ENCODE results near the gene ALG12.

The ALG12 gene

DNA sequence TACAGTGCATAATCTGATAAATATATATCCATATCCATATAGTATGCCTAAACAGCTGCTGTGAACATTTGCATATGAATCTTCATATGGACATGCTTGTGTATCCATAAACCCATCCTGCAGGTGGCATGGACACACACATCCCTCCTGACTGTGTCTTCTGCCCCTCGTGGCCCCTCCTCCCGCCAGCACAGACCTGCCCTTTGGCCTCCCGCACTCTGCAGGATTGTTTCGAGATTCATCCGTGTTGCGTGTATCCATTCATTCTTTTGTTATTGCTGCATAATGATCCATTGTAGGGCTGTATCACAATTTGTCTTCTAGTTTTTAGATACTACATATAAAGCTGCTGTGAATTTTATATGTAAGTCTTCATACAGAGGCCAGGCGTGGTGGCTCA, 40.6 kb downstream of the ALG12 start:
- no peaks in the 10 kb centered on the region for H3K4me1 ChIP-seq (ENCODE audit: control insufficient read depth in 1 of 2, insufficient read depth in 2 of 2, low read length in 2 of 2)
- H3K36me3 ChIP-seq (ENCODE audit: control insufficient read depth in 1 of 2, insufficient read depth in 2 of 2, low read length in 2 of 2) = peaks cover 0 to 3% of the 10 kb centered on the region in 2 donors
- H3K9me3 ChIP-seq (ENCODE audit: control insufficient read depth in 1 of 2, low read length in 2 of 2) = no peaks in the 10 kb centered on the region
- H3K4me3 ChIP-seq (ENCODE audit: low read depth in 1 of 2, low read length in 2 of 2) = no peak overlapping the region
- H3K27ac ChIP-seq (ENCODE audit: low read length) = no peak overlapping the region
- no peaks in the 10 kb centered on the region for H3K27me3 ChIP-seq (ENCODE audit: low read depth, low read length)

- Histone ChIP-seq H3K36me3 (ENCODE audit: control insufficient read depth in 1 of 2, insufficient read depth in 2 of 2, low read length in 2 of 2) (peaks cover 3% of the 10 kb centered on the region in 2 donors), H3K9me3 (ENCODE audit: control insufficient read depth in 1 of 2, low read length in 2 of 2) (peaks cover 0 to 9% of the 10 kb centered on the region in 2 donors), H3K27me3 (ENCODE audit: low read depth, low read length) (no peaks in the 10 kb centered on the region), H3K27ac (ENCODE audit: low read length) (no peak overlapping the region), H3K4me3 (ENCODE audit: low read depth in 1 of 2, low read length in 2 of 2) (no peak overlapping the region), H3K4me1 (ENCODE audit: control insufficient read depth in 1 of 2, insufficient read depth in 2 of 2, low read length in 2 of 2) (no peaks in the 10 kb centered on the region)
These were observed 44.9 kb downstream of the ALG12 start for GRCh38 chr22:49873228-49873940.

DNA sequence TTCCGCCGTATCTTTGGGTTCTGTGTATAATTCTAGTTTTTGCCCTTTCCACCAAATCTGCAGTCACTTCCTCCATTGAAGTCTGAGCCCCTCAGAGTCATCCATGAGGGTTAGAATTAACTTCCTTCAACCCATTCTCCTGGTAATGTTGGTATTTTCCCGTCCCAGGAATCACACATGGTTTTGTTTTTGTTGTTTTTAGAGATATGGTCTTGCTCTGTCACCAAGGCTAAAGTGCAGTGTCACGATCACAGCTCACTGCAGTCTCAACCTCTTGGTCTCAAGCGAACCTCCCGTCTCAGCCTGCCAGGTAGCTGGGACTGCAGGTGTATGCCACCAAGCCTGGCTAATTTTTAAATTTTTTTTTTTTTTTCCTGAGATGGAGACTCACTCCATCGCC, 45.9 kb downstream of the ALG12 start:
- Histone ChIP-seq H3K36me3 (ENCODE audit: control insufficient read depth in 1 of 2, insufficient read depth in 2 of 2, low read length in 2 of 2) (peaks cover 3 to 6% of the 10 kb centered on the region in 2 donors), H3K27me3 (ENCODE audit: low read depth, low read length) (no peaks in the 10 kb centered on the region), H3K4me3 (ENCODE audit: low read depth in 1 of 2, low read length in 2 of 2) (no peak overlapping the region), H3K9me3 (ENCODE audit: control insufficient read depth in 1 of 2, low read length in 2 of 2) (peaks cover 0 to 9% of the 10 kb centered on the region in 2 donors), H3K27ac (ENCODE audit: low read length) (no peak overlapping the region), H3K4me1 (ENCODE audit: control insufficient read depth in 1 of 2, insufficient read depth in 2 of 2, low read length in 2 of 2) (no peaks in the 10 kb centered on the region)

GRCh38 chr22:49871482-49871881, 46.8 kb downstream of the ALG12 start:
- Histone ChIP-seq H3K36me3 (ENCODE audit: control insufficient read depth in 1 of 2, insufficient read depth in 2 of 2, low read length in 2 of 2) (peaks cover 3 to 6% of the 10 kb centered on the region in 2 donors), H3K27me3 (ENCODE audit: low read depth, low read length) (no peaks in the 10 kb centered on the region), H3K4me1 (ENCODE audit: control insufficient read depth in 1 of 2, insufficient read depth in 2 of 2, low read length in 2 of 2) (no peaks in the 10 kb centered on the region), H3K4me3 (ENCODE audit: low read depth in 1 of 2, low read length in 2 of 2) (no peak overlapping the region), H3K9me3 (ENCODE audit: control insufficient read depth in 1 of 2, low read length in 2 of 2) (peaks cover 3 to 16% of the 10 kb centered on the region in 2 donors), H3K27ac (ENCODE audit: low read length) (no peak overlapping the region)

GRCh38 chr22:49869845-49870712, 48.2 kb downstream of the ALG12 start:
- H3K4me1 ChIP-seq (ENCODE audit: control insufficient read depth in 1 of 2, insufficient read depth in 2 of 2, low read length in 2 of 2) = no peaks in the 10 kb centered on the region
- H3K9me3 ChIP-seq (ENCODE audit: control insufficient read depth in 1 of 2, low read length in 2 of 2) = peaks cover 7 to 28% of the 10 kb centered on the region in 2 donors
- no peak overlapping the region for H3K27ac ChIP-seq (ENCODE audit: low read length)
- no peaks in the 10 kb centered on the region for H3K27me3 ChIP-seq (ENCODE audit: low read depth, low read length)
- peaks cover 3% of the 10 kb centered on the region in 2 donors for H3K36me3 ChIP-seq (ENCODE audit: control insufficient read depth in 1 of 2, insufficient read depth in 2 of 2, low read length in 2 of 2)
- no peak overlapping the region for H3K4me3 ChIP-seq (ENCODE audit: low read depth in 1 of 2, low read length in 2 of 2)

DNA sequence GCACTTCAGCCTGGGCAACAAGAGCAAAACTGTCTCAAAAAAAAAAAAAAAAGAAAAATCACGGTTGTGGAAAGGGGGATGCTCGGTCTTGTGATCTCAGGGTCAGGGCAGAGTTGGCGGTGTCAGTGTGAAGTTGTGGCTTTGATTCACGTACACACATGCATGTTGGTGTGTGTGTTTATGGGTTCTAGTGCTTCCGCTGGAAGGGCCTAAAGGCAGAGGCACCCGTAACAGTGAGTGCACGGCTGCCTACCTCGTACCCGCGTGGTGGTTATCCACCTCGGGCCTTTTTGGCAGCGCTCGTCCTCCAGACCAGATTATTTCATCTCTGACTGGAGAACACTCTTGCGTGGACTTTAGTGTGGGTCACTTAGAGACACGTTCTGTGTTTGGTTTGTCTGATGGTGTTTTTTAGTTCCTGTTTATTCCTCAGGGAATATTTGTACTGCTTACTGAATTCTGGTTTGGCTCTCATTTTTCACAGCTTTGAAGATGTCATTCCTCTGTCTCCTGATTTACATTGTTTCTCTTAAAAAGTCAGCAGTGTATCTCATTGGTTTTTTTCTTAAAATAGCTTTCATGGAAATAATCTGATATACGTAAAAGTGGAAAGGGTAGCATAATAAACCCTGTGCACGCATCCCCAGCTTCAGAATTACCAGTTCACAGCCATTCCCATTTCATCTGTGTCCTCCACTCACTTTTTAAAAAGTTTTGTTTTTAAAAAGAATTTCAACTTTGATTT, 49.0 kb downstream of the ALG12 start:
- H3K36me3 ChIP-seq (ENCODE audit: control insufficient read depth in 1 of 2, insufficient read depth in 2 of 2, low read length in 2 of 2) = peaks cover 3% of the 10 kb centered on the region in 2 donors

DNA sequence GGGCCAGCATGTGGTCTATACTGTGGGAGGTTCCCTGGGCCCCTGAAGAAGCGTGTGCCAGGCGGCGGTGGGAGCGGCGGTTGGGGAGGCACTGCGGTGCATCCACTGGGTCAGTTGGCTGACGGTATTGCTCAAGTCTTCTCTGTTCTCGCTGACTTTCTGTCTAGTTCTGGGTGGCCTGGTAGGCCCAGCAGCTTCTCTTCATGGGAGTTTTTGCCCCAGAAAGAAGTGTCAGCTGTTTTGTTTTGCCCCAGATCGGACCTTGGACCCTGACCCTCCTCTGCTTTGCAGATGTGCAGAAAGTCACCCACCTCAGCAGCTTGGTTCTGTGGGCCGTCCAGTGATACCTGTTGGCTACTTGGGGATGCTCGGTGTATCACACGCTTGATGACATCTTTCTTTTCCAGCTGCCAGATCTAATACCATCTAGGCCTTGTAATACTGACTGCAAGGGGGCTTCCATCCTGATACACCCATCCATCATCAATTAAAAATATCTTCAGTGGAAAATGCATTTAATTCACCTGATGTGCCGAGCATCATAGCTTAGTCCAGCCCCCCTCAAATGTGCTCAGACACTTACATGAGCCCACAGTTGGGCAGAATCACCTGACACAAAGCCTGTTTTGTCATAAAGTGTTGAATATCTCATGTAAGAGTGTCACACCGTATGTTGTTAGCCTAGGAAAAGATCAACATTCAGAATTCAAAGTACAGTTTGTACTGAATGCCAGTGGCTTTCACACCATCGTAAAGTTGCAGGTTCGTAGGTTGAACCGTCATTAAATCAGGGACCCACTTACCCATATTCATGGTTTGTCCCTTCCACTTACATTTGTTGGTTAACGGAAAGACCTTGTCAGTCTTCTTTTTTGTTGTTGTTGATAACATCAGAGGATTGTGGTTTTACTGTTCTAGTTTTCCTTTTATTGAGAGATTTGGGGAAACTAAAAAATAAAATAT, 50.7 kb downstream of the ALG12 start:
- Histone ChIP-seq H3K27me3 (ENCODE audit: low read depth, low read length) (no peaks in the 10 kb centered on the region), H3K4me3 (ENCODE audit: low read depth in 1 of 2, low read length in 2 of 2) (no peak overlapping the region), H3K9me3 (ENCODE audit: control insufficient read depth in 1 of 2, low read length in 2 of 2) (peaks cover 7 to 31% of the 10 kb centered on the region in 2 donors), H3K27ac (ENCODE audit: low read length) (no peak overlapping the region), H3K36me3 (ENCODE audit: control insufficient read depth in 1 of 2, insufficient read depth in 2 of 2, low read length in 2 of 2) (peaks cover 3% of the 10 kb centered on the region in 2 donors), H3K4me1 (ENCODE audit: control insufficient read depth in 1 of 2, insufficient read depth in 2 of 2, low read length in 2 of 2) (no peaks in the 10 kb centered on the region)

More for the DNA sequence above, 49.0 kb downstream of the ALG12 start:
- Histone ChIP-seq H3K4me3 (ENCODE audit: low read depth in 1 of 2, low read length in 2 of 2) (no peak overlapping the region), H3K27me3 (ENCODE audit: low read depth, low read length) (no peaks in the 10 kb centered on the region), H3K4me1 (ENCODE audit: control insufficient read depth in 1 of 2, insufficient read depth in 2 of 2, low read length in 2 of 2) (no peaks in the 10 kb centered on the region), H3K27ac (ENCODE audit: low read length) (no peak overlapping the region), H3K9me3 (ENCODE audit: control insufficient read depth in 1 of 2, low read length in 2 of 2) (peaks cover 7 to 31% of the 10 kb centered on the region in 2 donors)

DNA sequence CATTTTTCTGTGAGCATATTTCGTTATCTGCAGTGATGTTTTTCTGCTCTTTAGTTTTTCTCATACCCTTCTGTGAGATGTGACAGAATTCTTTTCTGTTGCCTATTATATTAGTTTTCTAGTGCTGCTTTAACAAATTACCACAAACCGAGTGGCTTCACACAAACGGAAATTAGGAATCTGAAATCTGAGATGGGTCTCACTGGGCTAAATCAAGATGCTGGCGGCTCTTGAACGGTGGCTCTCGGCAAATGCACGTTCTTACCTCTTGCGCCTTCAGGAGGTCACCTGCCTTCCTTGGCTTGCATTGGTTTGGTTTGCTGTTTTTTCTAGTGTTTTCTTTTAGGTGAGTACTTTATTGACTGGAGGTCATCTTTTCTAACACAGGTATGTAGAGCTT, 51.6 kb downstream of the ALG12 start:
- H3K4me3 ChIP-seq (ENCODE audit: low read depth in 1 of 2, low read length in 2 of 2) = no peak overlapping the region
- peaks cover 7 to 31% of the 10 kb centered on the region in 2 donors for H3K9me3 ChIP-seq (ENCODE audit: control insufficient read depth in 1 of 2, low read length in 2 of 2)
- no peaks in the 10 kb centered on the region for H3K4me1 ChIP-seq (ENCODE audit: control insufficient read depth in 1 of 2, insufficient read depth in 2 of 2, low read length in 2 of 2)
- H3K27ac ChIP-seq (ENCODE audit: low read length) = no peak overlapping the region
- peaks cover 3% of the 10 kb centered on the region in 2 donors for H3K36me3 ChIP-seq (ENCODE audit: control insufficient read depth in 1 of 2, insufficient read depth in 2 of 2, low read length in 2 of 2)
- no peaks in the 10 kb centered on the region for H3K27me3 ChIP-seq (ENCODE audit: low read depth, low read length)

DNA sequence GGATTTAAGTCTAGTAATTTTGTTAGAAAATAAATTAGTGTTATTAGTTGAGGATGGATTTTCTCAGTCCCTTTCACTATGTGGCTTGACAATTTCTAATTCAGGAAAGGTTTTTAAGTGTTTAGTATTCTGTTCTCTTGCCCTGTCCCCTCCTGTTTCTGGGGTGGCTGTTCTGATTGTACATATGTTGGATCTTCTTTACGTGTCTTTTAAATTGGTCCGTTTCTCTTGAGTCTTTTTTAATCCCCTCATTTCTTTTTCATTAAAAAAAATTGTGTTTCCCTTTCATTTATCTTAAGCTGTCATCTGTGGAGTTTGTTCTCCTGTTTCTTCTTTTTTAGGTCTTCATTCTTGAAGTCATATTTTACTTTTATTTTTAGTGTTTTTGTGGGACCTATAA, 52.1 kb downstream of the ALG12 start:
- Histone ChIP-seq H3K9me3 (ENCODE audit: control insufficient read depth in 1 of 2, low read length in 2 of 2) (peaks cover 7 to 31% of the 10 kb centered on the region in 2 donors), H3K36me3 (ENCODE audit: control insufficient read depth in 1 of 2, insufficient read depth in 2 of 2, low read length in 2 of 2) (peaks cover 3% of the 10 kb centered on the region in 2 donors), H3K4me1 (ENCODE audit: control insufficient read depth in 1 of 2, insufficient read depth in 2 of 2, low read length in 2 of 2) (no peaks in the 10 kb centered on the region), H3K27ac (ENCODE audit: low read length) (no peak overlapping the region), H3K4me3 (ENCODE audit: low read depth in 1 of 2, low read length in 2 of 2) (no peak overlapping the region), H3K27me3 (ENCODE audit: low read depth, low read length) (no peaks in the 10 kb centered on the region)

DNA sequence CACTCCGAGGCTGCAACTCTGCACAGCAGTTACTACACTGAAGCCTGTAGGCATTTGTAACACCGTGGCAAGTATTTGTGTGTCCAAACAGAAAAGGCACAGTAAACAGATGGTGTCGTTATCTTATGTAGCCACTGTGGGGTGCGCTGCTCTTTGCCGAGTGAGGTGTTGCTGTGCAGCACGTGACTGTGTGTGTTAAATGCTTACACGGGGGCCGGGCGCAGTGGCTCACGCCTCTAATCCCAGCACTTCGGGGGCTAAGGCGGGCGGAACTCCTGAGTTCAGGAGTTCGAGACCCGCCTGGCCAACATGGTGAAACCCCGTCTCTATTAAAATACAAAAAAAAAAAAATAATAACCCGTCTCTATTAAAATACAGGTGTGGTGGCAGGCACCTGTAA, 53.1 kb downstream of the ALG12 start:
- Histone ChIP-seq H3K27ac (ENCODE audit: low read length) (no peak overlapping the region), H3K36me3 (ENCODE audit: control insufficient read depth in 1 of 2, insufficient read depth in 2 of 2, low read length in 2 of 2) (peaks cover 3% of the 10 kb centered on the region in 2 donors), H3K4me1 (ENCODE audit: control insufficient read depth in 1 of 2, insufficient read depth in 2 of 2, low read length in 2 of 2) (no peaks in the 10 kb centered on the region), H3K4me3 (ENCODE audit: low read depth in 1 of 2, low read length in 2 of 2) (no peak overlapping the region), H3K27me3 (ENCODE audit: low read depth, low read length) (no peaks in the 10 kb centered on the region), H3K9me3 (ENCODE audit: control insufficient read depth in 1 of 2, low read length in 2 of 2) (peaks cover 7 to 30% of the 10 kb centered on the region in 2 donors)

All from muscle layer of duodenum (tissue), 2 donors.